IMR-90 (cell line): Measurements from ENCODE around the gene TLCD4. TPM values are rescaled to one million over a fixed set of nuclear protein-coding genes. Genes with fewer than 3 reads are reported as not detected.

Source experiments
- ATAC-seq: fragments of 200-7000 bp; cut with Tn5 transposase; 2 replicates; pipeline ENCODE4 v1.9.1; 2020; ENCODE audit warnings: low read depth, mild to moderate bottlenecking, moderate library complexity
- BruUV-seq: library from RNA; stranded (reverse); fragments of 400-500 nt; replicated peaks from 2 replicates; lab custom pipeline; 2021; lab: Mats Ljungman, UMichigan
- CTCF ChIA-PET: fragments of 300-600 bp; formaldehyde crosslinking; extraction: SDS; loops from one replicate; lab custom pipeline; 2021; ENCODE audit warnings: antibody characterized with exemption; lab: Yijun Ruan, JAX
- POLR2A ChIA-PET: fragments of 300-600 bp; sonication (Branson Sonifier 250); formaldehyde crosslinking; loops from one replicate; lab custom pipeline; 2022; ENCODE audit warnings: antibody characterized with exemption; ENCODE audit not compliant: unreplicated experiment; lab: Charles Lee
- DNase-seq: peaks from one replicate; pipeline ENCODE4 v3.0.0; 2013
- H2AFZ ChIP-seq: replicated peaks from 2 replicates; pipeline ENCODE3; 2013; ENCODE audit warnings: low read length, mild to moderate bottlenecking; ENCODE audit not compliant: poor library complexity
- H2AK5ac ChIP-seq: 2 replicates; pipeline ENCODE4 v1.6.1; 2013; ENCODE audit warnings: low read depth, low read length, inconsistent platforms
- H2AK9ac ChIP-seq: replicated peaks from 2 replicates; pipeline ENCODE3; 2013; ENCODE audit warnings: mild to moderate bottlenecking, low read depth, low read length, moderate library complexity; ENCODE audit not compliant: poor library complexity
- H2BK120ac ChIP-seq: 2 replicates; pipeline ENCODE4 v1.6.1; 2013; ENCODE audit warnings: low read depth, low read length, inconsistent platforms
- H2BK15ac ChIP-seq: 3 replicates; pipeline ENCODE4 v1.6.1; 2013; ENCODE audit warnings: low read depth, low read length, inconsistent platforms
- H2BK20ac ChIP-seq: 2 replicates; pipeline ENCODE4 v1.6.1; 2013; ENCODE audit warnings: low read depth, mild to moderate bottlenecking, inconsistent platforms, low read length, moderate library complexity
- H2BK5ac ChIP-seq: 2 replicates; pipeline ENCODE4 v1.6.1; 2013; ENCODE audit warnings: mild to moderate bottlenecking, low read depth, low read length, inconsistent platforms; ENCODE audit not compliant: poor library complexity, severe bottlenecking
- H3K14ac ChIP-seq: replicated peaks from 2 replicates; pipeline ENCODE4 v1.6.1; 2013; ENCODE audit warnings: low read depth, low read length, inconsistent platforms
- H3K18ac ChIP-seq: 2 replicates; pipeline ENCODE4 v1.6.1; 2013; ENCODE audit warnings: low read depth, low read length, control low read depth
- H3K23ac ChIP-seq: 2 replicates; pipeline ENCODE4 v1.6.1; 2013; ENCODE audit warnings: low read depth, low read length, inconsistent platforms
- H3K27ac ChIP-seq: 2 replicates; pipeline ENCODE4 v1.5.1; 2013; ENCODE audit warnings: mild to moderate bottlenecking, control low read depth, low read length; ENCODE audit not compliant: insufficient read depth
- H3K27me3 ChIP-seq: 2 replicates; pipeline ENCODE4 v1.6.1; 2013; ENCODE audit warnings: low read length; ENCODE audit not compliant: control insufficient read depth, insufficient read depth
- H3K36me3 ChIP-seq: 2 replicates; pipeline ENCODE4 v1.6.1; 2013; ENCODE audit warnings: low read length, mixed read lengths; ENCODE audit not compliant: control insufficient read depth, insufficient read depth
- H3K4ac ChIP-seq: 2 replicates; pipeline ENCODE4 v1.6.1; 2013; ENCODE audit warnings: low read depth, low read length, inconsistent platforms
- H3K4me1 ChIP-seq: 2 replicates; pipeline ENCODE4 v1.6.1; 2013; ENCODE audit warnings: low read length, mixed read lengths; ENCODE audit not compliant: control insufficient read depth, insufficient read depth
- H3K4me2 ChIP-seq: 2 replicates; pipeline ENCODE4 v1.6.1; 2013; ENCODE audit warnings: low read depth, mild to moderate bottlenecking, control low read depth, low read length, moderate library complexity
- H3K4me3 ChIP-seq: 2 replicates; pipeline ENCODE4 v1.5.1; 2013; ENCODE audit warnings: low read depth, mild to moderate bottlenecking, control low read depth, low read length, moderate library complexity; ENCODE audit not compliant: insufficient read depth
- H3K56ac ChIP-seq: 2 replicates; pipeline ENCODE4 v1.6.1; 2013; ENCODE audit warnings: low read length, inconsistent platforms; ENCODE audit not compliant: insufficient read depth; ENCODE audit errors: extremely low read depth
- H3K79me1 ChIP-seq, 2 experiments: 2 replicates each; pipeline ENCODE4 v1.6.1; 2013; ENCODE audit warnings: low read length in 2 of 2, inconsistent platforms in 1 of 2, low read depth in 1 of 2
- H3K9ac ChIP-seq: 2 replicates; pipeline ENCODE4 v1.6.1; 2013; ENCODE audit warnings: low read depth, low read length, control low read depth
- H3K9me1 ChIP-seq: 2 replicates; pipeline ENCODE4 v1.6.1; 2013; ENCODE audit warnings: low read length, inconsistent platforms; ENCODE audit not compliant: insufficient read depth
- H3K9me3 ChIP-seq: 2 replicates; pipeline ENCODE4 v1.6.1; 2013; ENCODE audit warnings: low read length; ENCODE audit not compliant: control insufficient read depth, insufficient read depth
- H4K20me1 ChIP-seq: 2 replicates; pipeline ENCODE4 v1.6.1; 2013; ENCODE audit warnings: low read length, inconsistent platforms; ENCODE audit not compliant: insufficient read depth
- H4K5ac ChIP-seq: 2 replicates; pipeline ENCODE4 v1.6.1; 2013; ENCODE audit warnings: mild to moderate bottlenecking, low read depth, low read length, control low read depth
- H4K8ac ChIP-seq, 2 experiments: 2 replicates each; pipeline ENCODE4 v1.6.1; 2013; ENCODE audit warnings: low read depth in 2 of 2, low read length in 2 of 2, control low read depth in 1 of 2, inconsistent platforms in 1 of 2
- H4K91ac ChIP-seq: 2 replicates; pipeline ENCODE4 v1.6.1; 2013; ENCODE audit warnings: low read depth, low read length, inconsistent platforms; ENCODE audit not compliant: insufficient read depth
- CEBPB ChIP-seq: IDR thresholded peaks from 2 replicates; pipeline ENCODE4 v1.6.1; 2012; ENCODE audit warnings: low read depth, low read length, improper control_type of control experiment
- RCOR1 ChIP-seq: IDR thresholded peaks from 2 replicates; pipeline ENCODE4 v1.6.1; 2012; ENCODE audit warnings: mild to moderate bottlenecking, low read length, improper control_type of control experiment; ENCODE audit not compliant: insufficient replicate concordance
- SMC3 ChIP-seq: fragments of 150-350 bp; IDR thresholded peaks from 2 replicates; pipeline ENCODE4 v1.6.1; 2016; ENCODE audit warnings: low read depth, mild to moderate bottlenecking, antibody characterized with exemption, low read length, moderate library complexity
- WGBS, 2 experiments: methylation state at CpG; one replicate each; pipeline versions ENCODE4 v1.1.5 to v1.1.7; 2013; ENCODE audit warnings: missing lambda C conversion rate in 2 of 2; ENCODE audit not compliant: insufficient read length in 1 of 2; ENCODE audit errors: extremely low coverage in 2 of 2; 5-methylcytosine and 5-hydroxymethylcytosine counted together
- dilution Hi-C: fragments of 300-500 bp; cut with HindIII; formaldehyde crosslinking; loops from one replicate; pipeline ENCODE4 v1.14.3; 2018; ENCODE audit warnings: low sequenced_read_pairs; ENCODE audit not compliant: unreplicated experiment
- in situ Hi-C: fragments of 300-500 bp; cut with MboI; formaldehyde crosslinking; loops from 3 replicates; pipeline ENCODE4 v1.14.3; 2019; ENCODE audit warnings: low sequenced_read_pairs, inconsistent platforms, mixed read lengths
- intact Hi-C: fragments of 100-400 bp; cut with micrococcal nuclease; formaldehyde crosslinking; loops from 2 replicates; pipeline ENCODE4 v1.10.0; 2022
- polyA plus RNA-seq, 3 experiments: library from polyadenylated mRNA; depleted of rRNA; stranded (reverse); fragments of >200 nt; gene quantifications; 2 replicates each; pipeline ENCODE4 v1.2.3, GENCODE V29; 2012; ENCODE audit warnings: low replicate concordance in 1 of 3
- total RNA-seq: library from RNA; depleted of rRNA; stranded (reverse); fragments of >200 nt; gene quantifications from 2 replicates; pipeline ENCODE4 v1.2.3, GENCODE V29; 2012
- TF ChIP-seq, protein P1 (sequence below): conservative IDR thresholded peaks from 2 replicates; pipeline ENCODE4 v1.5.1; 2012; ENCODE audit warnings: mild to moderate bottlenecking, low read depth, low read length, improper control_type of control experiment
- TF ChIP-seq, protein P2 (sequence below): fragments of 150-350 bp; IDR thresholded peaks from 2 replicates; pipeline ENCODE4 v1.6.1; 2016; ENCODE audit warnings: low read depth, mild to moderate bottlenecking, low read length, moderate library complexity, borderline replicate concordance

The TLCD4 gene
- total and polyA plus RNA-seq, 2 of the 4 experiments (the other 2 are of a cell fraction) = 0.22 to 0.36 TPM

DNA sequence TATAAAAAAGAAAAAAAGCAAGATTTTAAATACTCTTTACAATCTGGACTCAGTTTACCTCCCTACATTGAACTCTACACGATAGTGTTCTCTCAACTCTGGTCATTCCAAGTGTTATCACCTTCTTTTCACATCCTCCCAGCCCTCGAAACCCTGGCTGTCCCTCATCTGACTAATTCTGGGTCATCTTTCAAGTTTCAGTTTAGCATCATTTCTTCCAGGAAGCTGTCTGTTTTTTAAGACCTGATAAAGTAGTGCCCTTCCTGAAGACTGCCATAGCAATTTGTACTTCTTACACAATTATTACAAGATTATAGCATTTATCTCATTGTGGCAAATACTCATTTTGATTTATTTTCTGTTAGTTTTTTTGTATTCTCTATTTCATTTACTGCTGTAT is 45.6 kb upstream of the TLCD4 start:
- Histone ChIP-seq H3K23ac (peak overlapping the region; percentile 65; the same call in 1 of the 2 replicates), H4K20me1 (no peaks in the 10 kb centered on the region), H3K27ac (no peak overlapping the region), H2BK20ac (no peak overlapping the region), H3K9me1 (peaks cover 3% of the 10 kb centered on the region), H2AFZ (no peak overlapping the region), H2BK120ac (no peak overlapping the region), H3K4me1 (peaks cover 2% of the 10 kb centered on the region; the same call in 1 of the 2 replicates), H3K56ac (peak overlapping the region; percentile 85; the same call in 1 of the 2 replicates), H4K8ac (peak overlapping the region; percentile 89 to 90; a peak in 3 of 4 replicates), H3K18ac (no peak overlapping the region), H3K9me3 (no peaks in the 10 kb centered on the region), H3K4me3 (no peak overlapping the region; the same call in 1 of the 2 replicates), H2BK5ac (peak overlapping the region; percentile 80), H2AK9ac (no peak overlapping the region), H3K9ac (peak overlapping the region; percentile 84; the same call in 1 of the 2 replicates), H4K5ac (peak overlapping the region; percentile 70; the same call in 1 of the 2 replicates), H3K4me2 (peak overlapping the region; percentile 89; the same call in 1 of the 2 replicates), H3K27me3 (no peaks in the 10 kb centered on the region), H2BK15ac (no peak overlapping the region), H4K91ac (peak overlapping the region; percentile 51), H2AK5ac (peak overlapping the region; percentile 71; the same call in 1 of the 2 replicates), H3K36me3 (no peaks in the 10 kb centered on the region), H3K79me1 (peaks cover 10 to 16% of the 10 kb centered on the region in 2 experiments), H3K14ac (peak overlapping the region; percentile 78; the same call in 1 of the 2 replicates), H3K4ac (no peak overlapping the region; the same call in 1 of the 2 replicates)
- intact Hi-C loops = no loop called here
- ChIA-PET POLR2A (no interaction called here), CTCF (interaction anchor here (2.9 kb wide), 1 partner anchor 162 kb away, joined by 13 read pairs; the partner anchor contains the start of gene RWDD3)
- DNase-seq (no peak), ATAC-seq (no peak)
- WGBS, 2 experiments = 91% methylated on average over 2 of the region's 2 CpGs; no CpG with 5 or more reads in 1 of the 2 experiments
- dilution Hi-C loops = no loop called here
- in situ Hi-C loops = no loop called here
- TF ChIP-seq, protein P1, sequence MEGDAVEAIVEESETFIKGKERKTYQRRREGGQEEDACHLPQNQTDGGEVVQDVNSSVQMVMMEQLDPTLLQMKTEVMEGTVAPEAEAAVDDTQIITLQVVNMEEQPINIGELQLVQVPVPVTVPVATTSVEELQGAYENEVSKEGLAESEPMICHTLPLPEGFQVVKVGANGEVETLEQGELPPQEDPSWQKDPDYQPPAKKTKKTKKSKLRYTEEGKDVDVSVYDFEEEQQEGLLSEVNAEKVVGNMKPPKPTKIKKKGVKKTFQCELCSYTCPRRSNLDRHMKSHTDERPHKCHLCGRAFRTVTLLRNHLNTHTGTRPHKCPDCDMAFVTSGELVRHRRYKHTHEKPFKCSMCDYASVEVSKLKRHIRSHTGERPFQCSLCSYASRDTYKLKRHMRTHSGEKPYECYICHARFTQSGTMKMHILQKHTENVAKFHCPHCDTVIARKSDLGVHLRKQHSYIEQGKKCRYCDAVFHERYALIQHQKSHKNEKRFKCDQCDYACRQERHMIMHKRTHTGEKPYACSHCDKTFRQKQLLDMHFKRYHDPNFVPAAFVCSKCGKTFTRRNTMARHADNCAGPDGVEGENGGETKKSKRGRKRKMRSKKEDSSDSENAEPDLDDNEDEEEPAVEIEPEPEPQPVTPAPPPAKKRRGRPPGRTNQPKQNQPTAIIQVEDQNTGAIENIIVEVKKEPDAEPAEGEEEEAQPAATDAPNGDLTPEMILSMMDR = no peak
- TF ChIP-seq, protein P2, sequence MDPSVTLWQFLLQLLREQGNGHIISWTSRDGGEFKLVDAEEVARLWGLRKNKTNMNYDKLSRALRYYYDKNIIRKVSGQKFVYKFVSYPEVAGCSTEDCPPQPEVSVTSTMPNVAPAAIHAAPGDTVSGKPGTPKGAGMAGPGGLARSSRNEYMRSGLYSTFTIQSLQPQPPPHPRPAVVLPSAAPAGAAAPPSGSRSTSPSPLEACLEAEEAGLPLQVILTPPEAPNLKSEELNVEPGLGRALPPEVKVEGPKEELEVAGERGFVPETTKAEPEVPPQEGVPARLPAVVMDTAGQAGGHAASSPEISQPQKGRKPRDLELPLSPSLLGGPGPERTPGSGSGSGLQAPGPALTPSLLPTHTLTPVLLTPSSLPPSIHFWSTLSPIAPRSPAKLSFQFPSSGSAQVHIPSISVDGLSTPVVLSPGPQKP = no peak
- no peak for TF ChIP-seq CEBPB
- no peak for TF ChIP-seq SMC3
- no peak for TF ChIP-seq RCOR1
- BruUV-seq = no TSS peak
